AG09319 (cell line): ENCODE results near the gene SDR9C7.
"Not testable (repeated sequence)": the region's sequence is repeated elsewhere in the genome, so short reads cannot be mapped to it uniquely, and the experiment has no call there.

Source experiments
- DNase-seq: peaks from one replicate; pipeline ENCODE4 v3.0.0-alpha.2; 2010; ENCODE audit warnings: low read depth; ENCODE audit errors: extremely low read depth
- TF ChIP-seq, protein P1 (sequence below): IDR thresholded peaks from 2 replicates; pipeline ENCODE4 v1.5.1; 2011; ENCODE audit warnings: low read depth, mild to moderate bottlenecking, inconsistent platforms, low read length, moderate library complexity

The SDR9C7 gene

DNA sequence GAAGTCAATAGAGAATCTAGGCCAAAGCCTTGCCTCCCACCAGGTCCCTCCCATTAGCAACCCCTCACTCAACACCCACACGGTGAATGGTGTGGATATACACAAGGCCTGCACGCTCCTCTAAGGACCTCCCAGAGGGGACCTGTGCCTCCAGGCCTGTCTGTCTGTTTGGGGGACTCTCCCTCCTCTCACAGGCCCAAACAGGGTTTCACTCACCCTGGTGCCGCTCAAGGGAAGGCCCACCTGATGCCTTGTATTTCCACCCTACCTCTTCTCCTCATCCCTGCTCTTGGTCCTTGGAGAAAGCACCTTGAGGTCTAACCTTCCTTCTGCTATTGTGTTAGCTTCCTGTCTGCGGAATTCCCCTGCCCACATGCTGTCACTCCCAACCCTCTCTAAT is 4.4 kb downstream of the SDR9C7 start:
- TF ChIP-seq, protein P1, sequence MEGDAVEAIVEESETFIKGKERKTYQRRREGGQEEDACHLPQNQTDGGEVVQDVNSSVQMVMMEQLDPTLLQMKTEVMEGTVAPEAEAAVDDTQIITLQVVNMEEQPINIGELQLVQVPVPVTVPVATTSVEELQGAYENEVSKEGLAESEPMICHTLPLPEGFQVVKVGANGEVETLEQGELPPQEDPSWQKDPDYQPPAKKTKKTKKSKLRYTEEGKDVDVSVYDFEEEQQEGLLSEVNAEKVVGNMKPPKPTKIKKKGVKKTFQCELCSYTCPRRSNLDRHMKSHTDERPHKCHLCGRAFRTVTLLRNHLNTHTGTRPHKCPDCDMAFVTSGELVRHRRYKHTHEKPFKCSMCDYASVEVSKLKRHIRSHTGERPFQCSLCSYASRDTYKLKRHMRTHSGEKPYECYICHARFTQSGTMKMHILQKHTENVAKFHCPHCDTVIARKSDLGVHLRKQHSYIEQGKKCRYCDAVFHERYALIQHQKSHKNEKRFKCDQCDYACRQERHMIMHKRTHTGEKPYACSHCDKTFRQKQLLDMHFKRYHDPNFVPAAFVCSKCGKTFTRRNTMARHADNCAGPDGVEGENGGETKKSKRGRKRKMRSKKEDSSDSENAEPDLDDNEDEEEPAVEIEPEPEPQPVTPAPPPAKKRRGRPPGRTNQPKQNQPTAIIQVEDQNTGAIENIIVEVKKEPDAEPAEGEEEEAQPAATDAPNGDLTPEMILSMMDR = no peak
- no peak for DNase-seq

DNA sequence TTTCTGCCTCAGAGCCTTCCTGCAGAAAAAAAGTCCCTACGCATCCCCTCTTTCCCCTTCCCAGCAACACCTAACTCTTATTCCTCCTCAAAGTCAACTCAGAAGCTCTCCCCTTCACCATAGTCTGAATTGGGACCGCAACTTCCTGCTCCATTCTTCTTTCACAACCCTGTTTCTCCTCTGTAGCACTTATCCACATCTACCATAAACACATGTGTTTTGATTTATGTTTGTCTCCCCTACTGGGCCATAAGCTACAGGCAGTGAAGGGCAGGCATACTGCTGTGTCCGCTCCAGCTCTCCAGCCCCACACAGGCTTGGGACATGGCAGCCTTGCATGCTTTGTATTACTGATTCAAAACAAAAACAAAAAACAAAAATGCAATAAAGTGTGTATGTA is 5.9 kb downstream of the SDR9C7 start:
- TF ChIP-seq, protein P1 = no peak
- no peak for DNase-seq

DNA sequence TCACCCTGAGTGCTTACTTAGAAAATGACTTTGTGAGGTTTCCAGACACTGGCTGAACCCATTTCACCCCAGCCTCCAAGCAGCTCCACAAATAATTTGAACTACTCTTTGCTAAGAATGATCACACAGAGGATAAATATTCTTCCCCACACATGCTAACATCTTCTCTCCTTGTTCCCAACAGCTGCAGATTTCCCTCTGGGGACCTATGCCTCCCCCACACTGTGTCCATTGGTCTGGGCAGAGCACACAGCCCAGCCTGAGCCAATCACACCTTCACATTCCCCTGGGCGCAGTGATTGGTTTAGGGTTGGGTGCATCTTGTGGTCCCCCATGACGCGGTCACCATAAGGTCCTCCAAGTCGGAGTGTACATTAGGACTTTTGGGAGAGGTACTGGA is 6.9 kb downstream of the SDR9C7 start:
- no peak for DNase-seq
- TF ChIP-seq, protein P1 = no peak

DNA sequence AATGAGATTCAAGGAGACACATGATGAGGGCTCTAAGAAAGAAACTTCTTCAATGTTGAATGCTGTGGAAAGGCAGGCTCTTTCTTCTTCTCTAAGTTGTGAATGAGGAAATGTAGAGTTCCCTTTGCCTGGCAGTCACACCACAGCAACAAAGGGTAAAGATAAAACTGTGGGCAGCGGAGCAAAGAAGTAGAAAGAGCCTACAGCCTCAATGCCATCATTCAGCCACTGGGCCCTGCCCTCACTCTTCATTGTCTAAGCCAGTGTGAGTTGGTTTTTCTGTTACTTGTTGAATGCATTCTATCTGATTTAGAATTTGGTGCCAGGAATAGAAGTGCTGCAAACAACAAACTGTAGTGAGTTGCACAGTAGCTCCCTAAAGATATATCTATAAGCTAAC is 12.2 kb downstream of the SDR9C7 start:
- TF ChIP-seq, protein P1 = no peak
- DNase-seq = no peak

DNA sequence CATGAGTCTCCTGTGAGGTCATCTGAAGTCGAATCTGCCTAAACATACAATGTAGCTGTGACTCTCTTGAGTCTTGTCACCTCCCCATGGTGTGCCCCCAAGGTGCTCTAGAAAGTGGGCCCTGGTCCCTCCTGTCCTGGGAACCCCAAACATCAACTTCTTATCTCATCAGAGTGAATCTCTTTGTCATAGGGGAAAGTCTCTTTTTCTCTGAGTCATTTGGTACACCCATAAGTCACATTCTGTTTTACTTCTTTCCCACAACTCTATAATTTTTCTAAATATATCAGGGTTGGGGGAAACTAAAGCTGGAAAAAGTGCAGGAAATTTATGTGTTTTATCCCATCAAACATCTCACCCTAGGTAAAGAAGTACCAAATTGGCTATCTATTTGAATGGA is 12.9 kb downstream of the SDR9C7 start:
- no peak for DNase-seq
- TF ChIP-seq, protein P1 = no peak

DNA sequence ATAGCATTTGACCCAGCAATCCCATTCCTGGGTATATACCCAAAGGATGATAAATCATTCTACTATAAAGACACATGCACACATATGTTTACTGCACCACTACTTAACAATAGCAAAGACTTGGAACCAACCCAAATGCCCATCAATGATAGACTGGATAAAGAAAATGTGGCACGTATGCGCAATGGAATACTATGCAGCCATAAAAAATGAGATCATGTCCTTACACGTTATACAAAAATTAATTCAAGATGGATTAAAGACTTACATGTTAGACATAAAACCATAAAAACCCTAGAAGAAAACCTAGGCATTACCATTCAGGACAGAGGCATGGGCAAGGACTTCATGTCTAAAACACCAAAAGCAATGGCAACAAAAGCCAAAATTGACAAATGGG is 16.1 kb downstream of the SDR9C7 start:
- DNase-seq = not testable (repeated sequence)

DNA sequence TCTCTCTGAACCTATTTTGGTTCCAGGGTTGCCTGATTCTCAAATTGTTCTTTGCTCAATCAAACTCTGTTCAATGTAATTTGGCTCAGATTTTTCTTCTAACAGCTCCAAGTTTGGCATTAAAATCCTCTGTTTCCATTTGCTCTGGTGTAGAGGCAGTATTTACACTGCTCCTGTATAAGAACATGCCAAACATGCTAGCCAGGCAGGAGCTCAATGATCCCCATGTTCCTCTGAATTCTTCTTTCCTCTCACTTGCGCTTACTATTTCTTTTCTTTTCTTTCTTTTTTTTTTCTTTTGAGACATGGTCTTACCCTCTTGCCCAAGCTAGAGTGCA is 17.2 kb downstream of the SDR9C7 start:
- no peak for DNase-seq
- TF ChIP-seq, protein P1 = no peak

DNA sequence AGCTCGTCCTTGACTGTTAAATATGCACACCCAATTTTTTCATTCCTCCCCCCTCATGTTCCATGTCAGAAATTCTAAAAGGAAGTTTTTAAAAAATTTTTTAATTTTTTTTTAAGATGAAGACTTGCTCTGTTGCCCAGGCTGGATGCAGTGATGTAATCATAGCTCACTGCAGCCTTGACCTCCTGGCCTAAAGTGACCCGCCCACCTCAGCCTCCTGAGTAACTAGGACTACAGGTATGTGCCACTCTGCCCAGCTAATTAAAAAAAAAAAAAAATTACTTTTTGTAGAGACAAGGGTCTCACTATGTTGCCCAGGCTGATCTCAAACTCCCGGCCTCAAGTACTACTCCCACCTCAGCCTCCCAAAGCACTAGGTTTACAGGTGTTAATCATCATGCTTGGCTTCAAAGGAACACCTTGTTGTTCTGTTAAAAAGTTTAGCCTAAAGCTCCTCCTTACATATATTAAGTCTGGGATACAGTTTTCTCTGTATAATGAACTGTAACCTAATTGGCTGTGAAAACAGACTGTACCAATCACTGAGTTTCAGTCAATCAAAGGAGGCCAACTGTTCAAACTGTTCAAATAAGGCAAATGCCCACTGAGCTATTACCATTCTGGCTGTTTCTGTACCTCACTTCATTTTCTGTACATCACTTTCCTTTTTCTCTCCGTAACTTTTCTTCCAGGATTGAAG is 17.8 kb downstream of the SDR9C7 start:
- TF ChIP-seq, protein P1 = no peak
- DNase-seq = no peak
